ENCODE results near the gene SLCO1A2. TPM values are rescaled to one million over a fixed set of nuclear protein-coding genes. Genes with fewer than 3 reads are reported as not detected.

The SLCO1A2 gene, protein sequence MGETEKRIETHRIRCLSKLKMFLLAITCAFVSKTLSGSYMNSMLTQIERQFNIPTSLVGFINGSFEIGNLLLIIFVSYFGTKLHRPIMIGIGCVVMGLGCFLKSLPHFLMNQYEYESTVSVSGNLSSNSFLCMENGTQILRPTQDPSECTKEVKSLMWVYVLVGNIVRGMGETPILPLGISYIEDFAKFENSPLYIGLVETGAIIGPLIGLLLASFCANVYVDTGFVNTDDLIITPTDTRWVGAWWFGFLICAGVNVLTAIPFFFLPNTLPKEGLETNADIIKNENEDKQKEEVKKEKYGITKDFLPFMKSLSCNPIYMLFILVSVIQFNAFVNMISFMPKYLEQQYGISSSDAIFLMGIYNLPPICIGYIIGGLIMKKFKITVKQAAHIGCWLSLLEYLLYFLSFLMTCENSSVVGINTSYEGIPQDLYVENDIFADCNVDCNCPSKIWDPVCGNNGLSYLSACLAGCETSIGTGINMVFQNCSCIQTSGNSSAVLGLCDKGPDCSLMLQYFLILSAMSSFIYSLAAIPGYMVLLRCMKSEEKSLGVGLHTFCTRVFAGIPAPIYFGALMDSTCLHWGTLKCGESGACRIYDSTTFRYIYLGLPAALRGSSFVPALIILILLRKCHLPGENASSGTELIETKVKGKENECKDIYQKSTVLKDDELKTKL
- total RNA-seq = 0.19 TPM in 1 of 2 replicates, not detected in the other

DNA sequence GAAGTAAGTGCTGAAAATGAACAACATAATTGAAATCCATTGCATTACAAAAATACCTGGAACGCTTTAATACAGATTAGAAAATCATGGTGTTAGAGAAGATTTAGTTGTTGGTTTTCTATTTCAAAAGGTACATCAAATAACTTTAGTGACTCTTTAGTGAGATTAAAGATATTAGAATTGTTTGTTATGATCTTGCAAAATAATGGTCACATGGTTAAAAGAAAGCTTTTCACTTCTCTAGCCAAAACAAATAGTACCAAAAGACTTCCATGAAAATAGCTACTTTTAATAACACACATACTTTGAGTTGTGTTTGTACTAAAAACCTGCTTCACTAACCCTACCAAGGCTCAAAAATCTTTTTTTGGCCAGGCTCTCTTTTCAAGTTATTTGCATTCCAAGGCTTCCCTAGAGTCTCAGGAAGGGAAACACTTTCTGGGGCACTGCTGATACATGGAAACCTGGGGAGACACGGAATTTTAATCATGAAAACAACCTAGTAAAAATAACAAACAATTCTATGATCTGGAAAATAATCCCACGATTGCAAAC is at the start of gene SLCO1A2:
SLCO1A2 (minus strand) TSS at position 147 of the 555 bp plus-strand sequence. CDS start 270 bp downstream, outside the sequence.

DNA sequence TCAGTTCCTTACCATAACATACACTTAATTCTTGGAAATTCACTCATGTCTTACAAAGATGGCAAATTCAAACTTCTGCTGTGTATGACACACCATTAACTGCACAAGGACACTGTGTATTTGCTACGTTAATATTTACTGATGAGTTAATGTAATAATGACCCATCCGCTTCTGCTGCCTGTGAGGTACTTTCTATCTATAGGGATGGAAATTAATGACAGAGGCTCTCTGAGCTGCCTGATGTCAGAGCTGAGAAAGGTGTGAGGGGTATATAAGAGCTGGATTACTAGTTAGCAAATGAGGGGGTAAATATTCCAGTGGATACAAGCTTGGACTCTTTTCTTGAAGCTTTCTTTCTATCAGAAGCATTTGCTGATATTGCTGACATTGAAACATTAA is 37.9 kb upstream of the SLCO1A2 start, which contains the start of gene IAPP:
IAPP (plus strand) TSS at position 301 of the 400 bp plus-strand sequence. CDS start 450 bp downstream, outside the sequence.

Other genes with a start within 250 kb of the SLCO1A2 start
- gene SLCO1B1, start 203.7 kb downstream of the SLCO1A2 start, total RNA-seq = not detected in 2 replicates
- gene IAPP, start 38.0 kb upstream of the SLCO1A2 start, total RNA-seq = not detected in 2 replicates
- 3.6 and 12.8 TPM in 2 replicates for gene PYROXD1, start 102.7 kb upstream of the SLCO1A2 start, total RNA-seq
- gene RECQL, start 166.7 kb upstream of the SLCO1A2 start, total RNA-seq = 80.9 and 135 TPM in 2 replicates
- 17.5 and 24.6 TPM in 2 replicates for gene GOLT1B, start 166.9 kb upstream of the SLCO1A2 start, total RNA-seq
- 0.06 and 0.16 TPM in 2 replicates for gene SPX, start 191.4 kb upstream of the SLCO1A2 start, total RNA-seq

All from bladder microvascular endothelial cell (primary cell).